GM12878 (cell line): Measurements from ENCODE around the gene ADAMTS4. TPM values are rescaled to one million over a fixed set of nuclear protein-coding genes. Genes with fewer than 3 reads are reported as not detected.

Experiments used
- GABPA ChIP-seq: IDR thresholded peaks from 2 replicates; pipeline ENCODE4 v1.6.1; 2014; ENCODE audit warnings: antibody characterized with exemption, low read depth, mild to moderate bottlenecking, inconsistent platforms
- IRF4 ChIP-seq: IDR thresholded peaks from 2 replicates; pipeline ENCODE4 v1.6.1; 2011; ENCODE audit warnings: low read depth, low read length
- SMAD5 ChIP-seq: IDR thresholded peaks from 2 replicates; pipeline ENCODE4 v1.6.1; 2016; ENCODE audit warnings: antibody characterized with exemption, low read depth
- SP1 ChIP-seq: IDR thresholded peaks from one replicate; pipeline ENCODE4 v1.6.1; 2011; ENCODE audit warnings: low read depth, low read length
- SUZ12 ChIP-seq: fragments of 200-600 bp; sonication (generic); IDR thresholded peaks from one replicate; pipeline ENCODE4 v1.6.1; 2018; ENCODE audit warnings: antibody characterized with exemption, mild to moderate bottlenecking; ENCODE audit not compliant: unreplicated experiment
- polyA plus RNA-seq, 11 experiments: library from polyadenylated mRNA; depleted of rRNA in 4 of 11; unstranded in 6 of 11; stranded (reverse) in 5 of 11; fragments of >200 nt; fragmentation: Nextera tagmentation in 4 of 11; fragmentation: Illumina TruSeq in 1 of 11; extraction: Ambion mirVana in 4 of 11; extraction: Trizol in 1 of 11; gene quantifications; 1 replicate in 1 of 11; 2 replicates in 10 of 11; pipeline versions ENCODE4 v1.2.1 to v1.2.3, GENCODE V29; 2011 to 2016; ENCODE audit warnings: inconsistent platforms in 2 of 11, missing spikeins in 2 of 11, low read depth in 1 of 11
- total RNA-seq, 4 experiments: library from RNA; depleted of rRNA in 3 of 4; stranded (reverse); fragments of >200 nt in 3 of 4; fragmentation: Illumina TruSeq in 1 of 4; extraction: Trizol in 1 of 4; gene quantifications; 2 replicates each; pipeline versions ENCODE4 v1.2.1 to v1.2.3, GENCODE V29; 2013 to 2021
- TF ChIP-seq, protein P1 (sequence below): IDR thresholded peaks from 2 replicates; pipeline ENCODE4 v1.6.1; 2012; ENCODE audit warnings: improper control_type of control experiment, low read depth, low read length; ENCODE audit not compliant: insufficient replicate concordance
- TF ChIP-seq, protein P2 (sequence below): fragments of 450-650 bp; formaldehyde crosslinking; IDR thresholded peaks from 2 replicates; pipeline ENCODE4 v1.4.0; 2020; ENCODE audit warnings: mild to moderate bottlenecking, moderate library complexity

ADAMTS4 gene
- total and polyA plus RNA-seq, 10 of the 15 experiments (the other 5 are each of a cell fraction or from before 2014, with no cell fraction given), result 0.01 to 0.13 (median 0.05) TPM; not detected in 2

DNA sequence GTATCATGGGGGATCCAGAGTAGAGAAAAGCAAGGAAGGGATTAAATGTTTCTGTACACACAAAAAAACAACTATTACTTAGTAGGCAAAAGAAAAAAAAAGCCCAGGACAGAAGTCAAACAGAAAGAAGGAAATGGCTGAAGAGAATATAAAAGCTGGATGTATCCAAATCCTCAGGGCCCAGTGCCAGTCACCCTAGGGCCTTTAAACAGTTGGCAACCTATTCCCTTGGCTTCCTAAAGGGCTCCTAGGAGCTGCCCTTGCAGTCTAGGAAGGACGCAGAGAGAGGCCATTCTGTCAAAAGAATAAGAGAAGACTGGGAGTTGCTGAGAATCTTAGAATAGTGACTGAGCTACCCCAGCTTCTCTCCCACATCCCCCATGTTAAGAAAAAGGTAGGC lies 26.5 kb downstream of the ADAMTS4 start (continued):
- TF ChIP-seq, protein P1, sequence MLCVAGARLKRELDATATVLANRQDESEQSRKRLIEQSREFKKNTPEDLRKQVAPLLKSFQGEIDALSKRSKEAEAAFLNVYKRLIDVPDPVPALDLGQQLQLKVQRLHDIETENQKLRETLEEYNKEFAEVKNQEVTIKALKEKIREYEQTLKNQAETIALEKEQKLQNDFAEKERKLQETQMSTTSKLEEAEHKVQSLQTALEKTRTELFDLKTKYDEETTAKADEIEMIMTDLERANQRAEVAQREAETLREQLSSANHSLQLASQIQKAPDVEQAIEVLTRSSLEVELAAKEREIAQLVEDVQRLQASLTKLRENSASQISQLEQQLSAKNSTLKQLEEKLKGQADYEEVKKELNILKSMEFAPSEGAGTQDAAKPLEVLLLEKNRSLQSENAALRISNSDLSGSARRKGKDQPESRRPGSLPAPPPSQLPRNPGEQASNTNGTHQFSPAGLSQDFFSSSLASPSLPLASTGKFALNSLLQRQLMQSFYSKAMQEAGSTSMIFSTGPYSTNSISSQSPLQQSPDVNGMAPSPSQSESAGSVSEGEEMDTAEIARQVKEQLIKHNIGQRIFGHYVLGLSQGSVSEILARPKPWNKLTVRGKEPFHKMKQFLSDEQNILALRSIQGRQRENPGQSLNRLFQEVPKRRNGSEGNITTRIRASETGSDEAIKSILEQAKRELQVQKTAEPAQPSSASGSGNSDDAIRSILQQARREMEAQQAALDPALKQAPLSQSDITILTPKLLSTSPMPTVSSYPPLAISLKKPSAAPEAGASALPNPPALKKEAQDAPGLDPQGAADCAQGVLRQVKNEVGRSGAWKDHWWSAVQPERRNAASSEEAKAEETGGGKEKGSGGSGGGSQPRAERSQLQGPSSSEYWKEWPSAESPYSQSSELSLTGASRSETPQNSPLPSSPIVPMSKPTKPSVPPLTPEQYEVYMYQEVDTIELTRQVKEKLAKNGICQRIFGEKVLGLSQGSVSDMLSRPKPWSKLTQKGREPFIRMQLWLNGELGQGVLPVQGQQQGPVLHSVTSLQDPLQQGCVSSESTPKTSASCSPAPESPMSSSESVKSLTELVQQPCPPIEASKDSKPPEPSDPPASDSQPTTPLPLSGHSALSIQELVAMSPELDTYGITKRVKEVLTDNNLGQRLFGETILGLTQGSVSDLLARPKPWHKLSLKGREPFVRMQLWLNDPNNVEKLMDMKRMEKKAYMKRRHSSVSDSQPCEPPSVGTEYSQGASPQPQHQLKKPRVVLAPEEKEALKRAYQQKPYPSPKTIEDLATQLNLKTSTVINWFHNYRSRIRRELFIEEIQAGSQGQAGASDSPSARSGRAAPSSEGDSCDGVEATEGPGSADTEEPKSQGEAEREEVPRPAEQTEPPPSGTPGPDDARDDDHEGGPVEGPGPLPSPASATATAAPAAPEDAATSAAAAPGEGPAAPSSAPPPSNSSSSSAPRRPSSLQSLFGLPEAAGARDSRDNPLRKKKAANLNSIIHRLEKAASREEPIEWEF, result no peak
- TF ChIP-seq SUZ12 (no peak), SMAD5 (no peak), IRF4 (no peak), SP1 (no peak), GABPA (no peak)
- TF ChIP-seq, protein P2, sequence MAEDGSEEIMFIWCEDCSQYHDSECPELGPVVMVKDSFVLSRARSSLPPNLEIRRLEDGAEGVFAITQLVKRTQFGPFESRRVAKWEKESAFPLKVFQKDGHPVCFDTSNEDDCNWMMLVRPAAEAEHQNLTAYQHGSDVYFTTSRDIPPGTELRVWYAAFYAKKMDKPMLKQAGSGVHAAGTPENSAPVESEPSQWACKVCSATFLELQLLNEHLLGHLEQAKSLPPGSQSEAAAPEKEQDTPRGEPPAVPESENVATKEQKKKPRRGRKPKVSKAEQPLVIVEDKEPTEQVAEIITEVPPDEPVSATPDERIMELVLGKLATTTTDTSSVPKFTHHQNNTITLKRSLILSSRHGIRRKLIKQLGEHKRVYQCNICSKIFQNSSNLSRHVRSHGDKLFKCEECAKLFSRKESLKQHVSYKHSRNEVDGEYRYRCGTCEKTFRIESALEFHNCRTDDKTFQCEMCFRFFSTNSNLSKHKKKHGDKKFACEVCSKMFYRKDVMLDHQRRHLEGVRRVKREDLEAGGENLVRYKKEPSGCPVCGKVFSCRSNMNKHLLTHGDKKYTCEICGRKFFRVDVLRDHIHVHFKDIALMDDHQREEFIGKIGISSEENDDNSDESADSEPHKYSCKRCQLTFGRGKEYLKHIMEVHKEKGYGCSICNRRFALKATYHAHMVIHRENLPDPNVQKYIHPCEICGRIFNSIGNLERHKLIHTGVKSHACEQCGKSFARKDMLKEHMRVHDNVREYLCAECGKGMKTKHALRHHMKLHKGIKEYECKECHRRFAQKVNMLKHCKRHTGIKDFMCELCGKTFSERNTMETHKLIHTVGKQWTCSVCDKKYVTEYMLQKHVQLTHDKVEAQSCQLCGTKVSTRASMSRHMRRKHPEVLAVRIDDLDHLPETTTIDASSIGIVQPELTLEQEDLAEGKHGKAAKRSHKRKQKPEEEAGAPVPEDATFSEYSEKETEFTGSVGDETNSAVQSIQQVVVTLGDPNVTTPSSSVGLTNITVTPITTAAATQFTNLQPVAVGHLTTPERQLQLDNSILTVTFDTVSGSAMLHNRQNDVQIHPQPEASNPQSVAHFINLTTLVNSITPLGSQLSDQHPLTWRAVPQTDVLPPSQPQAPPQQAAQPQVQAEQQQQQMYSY, result no peak
- TF ChIP-seq, all 136 proteins: peak for 0
